Hepatocyte (in vitro differentiated cells): ENCODE data around the gene M6PR. TPM values are rescaled to one million over a fixed set of nuclear protein-coding genes. Genes with fewer than 3 reads are reported as not detected.

Experiments
- DNase-seq: peaks from one replicate; pipeline ENCODE4 v3.0.0-alpha.2; 2016; ENCODE audit warnings: low spot score
- H2AFZ ChIP-seq: fragments of 200-600 bp; sonication (generic); 2 replicates; pipeline ENCODE4 v1.6.0; 2016; ENCODE audit warnings: antibody characterized with exemption, mild to moderate bottlenecking
- H3K27ac ChIP-seq: fragments of 200-600 bp; sonication (generic); 2 replicates; pipeline ENCODE4 v1.5.1; 2016; ENCODE audit warnings: mild to moderate bottlenecking
- H3K27me3 ChIP-seq: fragments of 200-600 bp; sonication (generic); 2 replicates; pipeline ENCODE4 v1.6.1; 2016
- H3K36me3 ChIP-seq: fragments of 200-600 bp; sonication (generic); replicated peaks from 2 replicates; pipeline ENCODE4 v1.5.1; 2016; ENCODE audit warnings: low read depth; ENCODE audit not compliant: insufficient read depth
- H3K4me1 ChIP-seq: fragments of 200-600 bp; sonication (generic); 2 replicates; pipeline ENCODE4 v1.5.1; 2016; ENCODE audit warnings: mild to moderate bottlenecking, moderate library complexity; ENCODE audit not compliant: insufficient read depth
- H3K4me2 ChIP-seq: fragments of 200-600 bp; sonication (generic); 2 replicates; pipeline ENCODE4 v1.6.0; 2016
- H3K4me3 ChIP-seq: fragments of 200-600 bp; sonication (generic); 2 replicates; pipeline ENCODE4 v1.5.1; 2016; ENCODE audit warnings: mild to moderate bottlenecking
- H3K79me2 ChIP-seq: fragments of 200-600 bp; sonication (generic); 2 replicates; pipeline ENCODE4 v1.6.0; 2017; ENCODE audit warnings: mild to moderate bottlenecking
- H3K9me2 ChIP-seq: fragments of 200-600 bp; sonication (generic); replicated peaks from 2 replicates; pipeline ENCODE4 v1.6.0; 2017; ENCODE audit warnings: mild to moderate bottlenecking; ENCODE audit not compliant: insufficient read depth
- H3K9me3 ChIP-seq: fragments of 200-600 bp; sonication (generic); 2 replicates; pipeline ENCODE4 v1.5.1; 2016; ENCODE audit warnings: low read depth, mild to moderate bottlenecking
- H4K20me1 ChIP-seq: fragments of 200-600 bp; sonication (generic); 2 replicates; pipeline ENCODE4 v1.6.0; 2016; ENCODE audit warnings: mild to moderate bottlenecking; ENCODE audit not compliant: insufficient read depth, poor library complexity, severe bottlenecking
- CTCF ChIP-seq: fragments of 200-600 bp; sonication (generic); IDR thresholded peaks from 2 replicates; pipeline ENCODE4 v1.5.1; 2016; ENCODE audit warnings: antibody characterized with exemption, mild to moderate bottlenecking; ENCODE audit not compliant: poor library complexity
- EZH2 ChIP-seq: fragments of 200-600 bp; sonication (generic); IDR thresholded peaks from 2 replicates; pipeline ENCODE4 v1.6.1; 2016; ENCODE audit warnings: antibody characterized with exemption, mild to moderate bottlenecking, borderline replicate concordance
- EZH2phosphoT487 ChIP-seq: fragments of 200-600 bp; sonication (generic); IDR thresholded peaks from one replicate; pipeline ENCODE4 v1.6.1; 2018; ENCODE audit warnings: antibody characterized with exemption, mild to moderate bottlenecking, low read depth, moderate library complexity; ENCODE audit not compliant: unreplicated experiment, severe bottlenecking
- WGBS: methylation state at CpG from one replicate; pipeline ENCODE4 v1.1.6; 2016; ENCODE audit warnings: low lambda C conversion rate; ENCODE audit errors: missing lambda C conversion rate; 5-methylcytosine and 5-hydroxymethylcytosine counted together
- polyA plus RNA-seq: library from polyadenylated mRNA; unstranded; fragments of >200 nt; fragmentation: Nextera tagmentation; extraction: Ambion mirVana; gene quantifications from 2 replicates; pipeline ENCODE4 v1.2.1, GENCODE V29; 2016
- total RNA-seq: library from RNA; depleted of rRNA; stranded (reverse); fragments of >200 nt; gene quantifications from 2 replicates; pipeline ENCODE4 v1.2.3, GENCODE V29; 2014

Gene M6PR
- total and polyA plus RNA-seq, 2 experiments from 2014 or later, result 137 to 150 TPM

DNA sequence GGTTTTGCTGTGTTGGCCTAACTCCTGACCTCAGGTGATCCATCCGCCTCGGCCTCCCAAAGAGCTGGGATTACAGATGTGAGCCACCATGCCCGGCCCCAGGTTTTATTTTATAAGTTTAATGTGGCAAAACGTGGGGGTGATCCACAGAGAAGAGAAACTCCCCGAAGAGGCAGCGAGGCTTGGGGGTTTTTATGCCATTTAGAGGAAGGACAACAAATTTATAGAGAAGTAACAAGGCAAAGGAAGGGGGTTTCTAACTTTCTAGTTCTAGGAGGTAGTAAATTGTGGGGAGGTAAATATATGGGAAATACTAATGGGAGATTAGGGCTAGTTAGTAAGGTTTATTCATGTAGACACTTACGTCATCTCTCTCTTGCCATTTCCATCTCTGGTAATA lies 52.4 kb downstream of the M6PR start:
- no peak for TF ChIP-seq CTCF
- TF ChIP-seq EZH2, result no peak
- TF ChIP-seq EZH2phosphoT487, result no peak

DNA sequence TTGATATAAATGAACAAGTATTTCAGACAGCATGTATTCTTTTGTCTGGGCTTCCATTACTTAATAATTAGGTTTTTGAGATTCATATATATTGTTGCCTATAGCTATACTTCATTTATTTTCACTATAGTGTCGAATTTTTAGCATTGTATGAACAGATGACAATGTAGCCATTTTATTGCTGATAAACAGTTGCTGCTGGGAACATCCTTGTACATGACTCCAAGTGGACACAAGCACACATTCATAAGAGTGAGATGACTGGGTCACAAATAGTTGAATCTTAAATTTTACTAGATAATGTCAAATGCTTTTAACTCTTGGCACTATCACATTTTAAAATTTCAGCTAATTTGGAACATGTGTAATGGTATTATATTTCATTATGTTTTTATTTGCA lies 54.5 kb downstream of the M6PR start:
- Histone ChIP-seq H3K27me3 (no peaks in the 10 kb centered on the region), H3K4me2 (no peak overlapping the region), H3K79me2 (no peaks in the 10 kb centered on the region), H2AFZ (no peak overlapping the region), H3K9me2 (no peaks in the 10 kb centered on the region), H3K4me1 (no peaks in the 10 kb centered on the region), H3K4me3 (no peak overlapping the region), H3K9me3 (no peaks in the 10 kb centered on the region), H3K27ac (no peak overlapping the region), H3K36me3 (no peaks in the 10 kb centered on the region), H4K20me1 (no peaks in the 10 kb centered on the region)
- no peak for TF ChIP-seq EZH2phosphoT487
- no peak for TF ChIP-seq EZH2
- no peak for DNase-seq
- 79% methylated on average over 1 of the region's 1 CpG for WGBS

More for the DNA sequence above, 52.4 kb downstream of the M6PR start:
- 94% methylated on average over 7 of the region's 7 CpGs for WGBS
- H3K79me2 ChIP-seq, result no peaks in the 10 kb centered on the region
- H4K20me1 ChIP-seq, result no peaks in the 10 kb centered on the region
- no peaks in the 10 kb centered on the region for H3K9me3 ChIP-seq
- no peak for DNase-seq
- H3K9me2 ChIP-seq, result no peaks in the 10 kb centered on the region
- H3K36me3 ChIP-seq, result no peaks in the 10 kb centered on the region
- H2AFZ ChIP-seq, result no peak overlapping the region
- H3K4me3 ChIP-seq, result no peak overlapping the region
- no peak overlapping the region for H3K27ac ChIP-seq
- no peaks in the 10 kb centered on the region for H3K27me3 ChIP-seq
- H3K4me2 ChIP-seq, result no peak overlapping the region
- H3K4me1 ChIP-seq, result no peaks in the 10 kb centered on the region

GRCh38 chr12:8894378-8894777 lies 55.1 kb downstream of the M6PR start:
- H3K9me3 ChIP-seq, result no peaks in the 10 kb centered on the region
- no peaks in the 10 kb centered on the region for H3K27me3 ChIP-seq
- H3K9me2 ChIP-seq, result no peaks in the 10 kb centered on the region
- TF ChIP-seq EZH2phosphoT487 (no peak), CTCF (no peak), EZH2 (no peak)
- no peak overlapping the region for H2AFZ ChIP-seq
- H3K79me2 ChIP-seq, result no peaks in the 10 kb centered on the region
- no peak overlapping the region for H3K4me2 ChIP-seq
- no peaks in the 10 kb centered on the region for H4K20me1 ChIP-seq
- H3K36me3 ChIP-seq, result no peaks in the 10 kb centered on the region
- no peak overlapping the region for H3K4me3 ChIP-seq
- DNase-seq, result no peak
- no peak overlapping the region for H3K27ac ChIP-seq
- no peaks in the 10 kb centered on the region for H3K4me1 ChIP-seq

DNA sequence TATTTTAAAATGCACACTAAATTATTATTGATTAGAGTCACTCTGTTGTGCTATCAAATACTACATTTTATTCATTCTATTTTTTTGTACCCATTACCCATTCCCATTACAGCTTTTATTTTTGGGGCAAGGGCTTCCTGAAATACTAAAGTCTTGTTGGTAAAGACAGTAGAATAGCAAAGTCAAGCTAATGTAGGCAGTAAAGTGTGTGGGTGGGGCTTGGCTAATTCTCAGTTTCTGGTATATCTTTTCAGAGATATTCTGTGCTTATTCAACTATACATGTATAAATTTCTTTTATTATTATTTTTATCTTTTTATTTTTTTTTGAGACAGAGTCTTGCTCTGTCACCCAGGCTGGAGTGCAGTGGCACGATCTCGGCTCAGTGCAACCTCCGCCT lies 57.5 kb downstream of the M6PR start:
- no peaks in the 10 kb centered on the region for H3K27me3 ChIP-seq
- H3K4me1 ChIP-seq, result no peaks in the 10 kb centered on the region
- DNase-seq, result no peak
- H4K20me1 ChIP-seq, result no peaks in the 10 kb centered on the region
- no peaks in the 10 kb centered on the region for H3K9me3 ChIP-seq
- WGBS, result 100% methylated on average over 3 of the region's 3 CpGs
- TF ChIP-seq EZH2phosphoT487, result no peak
- H3K4me2 ChIP-seq, result no peak overlapping the region
- no peaks in the 10 kb centered on the region for H3K9me2 ChIP-seq
- H3K36me3 ChIP-seq, result no peaks in the 10 kb centered on the region
- H2AFZ ChIP-seq, result no peak overlapping the region
- no peaks in the 10 kb centered on the region for H3K79me2 ChIP-seq
- no peak overlapping the region for H3K4me3 ChIP-seq
- no peak overlapping the region for H3K27ac ChIP-seq

Other genes with a start within 250 kb of the M6PR start
- 0.72 and 1.1 TPM in 2 replicates for gene A2ML1, start 127.0 kb downstream of the M6PR start, total RNA-seq
- 0.38 and 1.0 TPM in 2 replicates for gene A2ML1, start 127.0 kb downstream of the M6PR start, polyA plus RNA-seq
- 38.8 and 49.2 TPM in 2 replicates for gene PHC1, start 35.1 kb downstream of the M6PR start, total RNA-seq
- gene PHC1, start 35.1 kb downstream of the M6PR start, polyA plus RNA-seq, result 22.3 and 25.8 TPM in 2 replicates
- 0.24 and 0.37 TPM in 2 replicates for gene KLRG1, start 39.9 kb upstream of the M6PR start, total RNA-seq
- gene KLRG1, start 39.9 kb upstream of the M6PR start, polyA plus RNA-seq, result 0.45 and 1.8 TPM in 2 replicates
- gene A2M, start 166.3 kb upstream of the M6PR start, total RNA-seq, result 567 and 598 TPM in 2 replicates
- gene A2M, start 166.3 kb upstream of the M6PR start, polyA plus RNA-seq, result 426 and 463 TPM in 2 replicates